CD4-positive, alpha-beta T cell treated with Interleukin-2 at 100 ng/mL for 4 hours (primary cell): Measurements from ENCODE around the gene C8G.

Experiments used
- DNase-seq: peaks from one replicate; pipeline ENCODE4 v3.0.0-alpha.2; 2020; ENCODE audit warnings: low spot score

Gene C8G

GRCh38 chr9:136968333-136969127 lies 23.5 kb downstream of the C8G start:
- no peak for DNase-seq

GRCh38 chr9:136969150-136969549 lies 24.1 kb downstream of the C8G start:
- no peak for DNase-seq

DNA sequence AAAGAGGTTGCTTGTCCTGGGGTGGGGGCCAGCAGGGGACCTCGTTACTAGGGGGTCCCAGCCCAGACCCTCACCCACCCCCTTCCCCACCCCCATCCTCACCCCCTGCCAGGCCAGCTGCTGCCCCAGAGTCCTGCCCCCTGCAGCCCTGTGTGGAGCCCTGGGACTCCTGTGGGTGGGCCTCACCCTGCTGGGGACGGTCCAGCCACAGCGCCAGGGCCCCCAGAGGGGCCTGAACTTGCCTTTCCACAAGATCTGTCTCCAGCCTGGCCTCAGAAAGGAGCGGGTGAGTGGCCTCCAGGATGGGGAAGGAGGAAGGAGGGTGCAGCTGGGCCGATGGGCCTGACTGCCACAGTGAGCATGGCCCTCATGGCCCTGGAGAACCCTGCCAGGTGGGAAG lies 24.7 kb downstream of the C8G start:
- DNase-seq = no peak

GRCh38 chr9:136970361-136970760 lies 25.3 kb downstream of the C8G start:
- DNase-seq = no peak

DNA sequence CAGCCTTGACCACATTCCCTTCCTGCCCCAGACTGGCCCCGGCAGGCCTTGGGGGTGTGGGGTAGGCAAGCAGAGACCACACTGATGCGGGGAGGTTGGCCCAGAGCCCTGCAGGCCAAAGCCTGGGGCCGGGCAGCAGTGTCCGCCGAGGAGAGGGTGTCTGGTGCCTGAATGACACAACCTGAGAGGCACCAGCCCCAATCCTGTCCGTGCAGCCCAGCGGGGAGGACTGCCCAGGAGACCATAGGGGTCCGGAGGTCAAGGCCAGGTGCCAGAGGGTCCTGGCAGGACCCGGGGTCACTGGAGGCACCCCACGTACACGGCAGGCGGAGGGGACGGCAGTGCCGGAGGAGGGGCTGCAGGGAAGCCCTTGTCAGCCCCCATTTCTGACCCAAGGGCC lies 26.7 kb downstream of the C8G start:
- no peak for DNase-seq

- no peak for DNase-seq
Measured at GRCh38 chr9:136972335-136972734, 27.3 kb downstream of the C8G start.

- DNase-seq = no peak
Measured at GRCh38 chr9:136972743-136973142, 27.7 kb downstream of the C8G start.

DNA sequence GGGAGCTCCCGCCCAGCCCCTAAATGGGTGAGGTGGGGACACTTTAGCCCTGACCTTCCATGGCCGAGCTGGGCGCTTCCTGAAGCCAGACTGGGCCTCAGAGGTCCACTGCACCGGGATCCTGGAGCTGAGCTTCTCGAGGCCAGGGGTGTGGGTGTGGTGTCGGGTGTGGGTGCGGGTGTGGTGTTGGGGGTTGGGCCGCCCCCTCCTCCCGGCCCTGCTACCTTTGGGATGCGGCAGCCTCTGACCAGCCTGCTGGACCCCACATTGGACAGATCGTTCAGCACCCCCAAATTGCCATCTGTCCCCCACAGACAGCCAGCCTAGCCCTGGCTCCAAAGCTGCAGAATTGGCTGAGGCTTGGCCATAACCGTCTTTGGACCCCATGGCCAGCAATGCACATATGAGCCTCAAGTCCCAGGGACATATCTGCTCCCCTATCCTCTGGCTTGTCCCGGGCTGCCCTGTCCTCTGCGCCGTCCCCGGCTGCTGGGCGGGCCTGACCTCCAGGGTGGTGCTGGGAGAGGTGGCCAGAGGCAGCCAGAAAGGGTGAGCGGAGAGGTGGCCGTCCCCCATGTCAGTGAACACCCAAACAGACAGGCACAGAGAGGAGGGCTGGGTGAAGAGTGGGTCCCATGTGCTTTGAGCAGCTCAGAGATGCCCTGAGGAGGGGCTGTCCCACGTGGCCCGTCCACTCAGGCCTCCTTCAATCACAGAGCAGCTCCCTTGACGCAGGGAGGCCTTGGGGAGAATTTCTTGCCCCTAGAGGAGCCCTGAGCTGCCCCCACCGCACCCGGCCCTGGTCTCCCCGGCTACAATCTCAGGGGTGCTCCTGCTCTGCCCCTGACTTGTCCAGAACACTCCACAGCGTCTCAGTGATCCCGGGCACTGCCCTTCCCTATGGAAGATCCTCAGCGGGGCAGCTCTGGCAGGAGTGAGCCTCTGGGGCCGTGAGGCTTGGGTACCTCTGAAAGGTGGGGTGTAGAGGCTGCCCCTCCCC lies 28.9 kb downstream of the C8G start:
- DNase-seq = no peak

DNA sequence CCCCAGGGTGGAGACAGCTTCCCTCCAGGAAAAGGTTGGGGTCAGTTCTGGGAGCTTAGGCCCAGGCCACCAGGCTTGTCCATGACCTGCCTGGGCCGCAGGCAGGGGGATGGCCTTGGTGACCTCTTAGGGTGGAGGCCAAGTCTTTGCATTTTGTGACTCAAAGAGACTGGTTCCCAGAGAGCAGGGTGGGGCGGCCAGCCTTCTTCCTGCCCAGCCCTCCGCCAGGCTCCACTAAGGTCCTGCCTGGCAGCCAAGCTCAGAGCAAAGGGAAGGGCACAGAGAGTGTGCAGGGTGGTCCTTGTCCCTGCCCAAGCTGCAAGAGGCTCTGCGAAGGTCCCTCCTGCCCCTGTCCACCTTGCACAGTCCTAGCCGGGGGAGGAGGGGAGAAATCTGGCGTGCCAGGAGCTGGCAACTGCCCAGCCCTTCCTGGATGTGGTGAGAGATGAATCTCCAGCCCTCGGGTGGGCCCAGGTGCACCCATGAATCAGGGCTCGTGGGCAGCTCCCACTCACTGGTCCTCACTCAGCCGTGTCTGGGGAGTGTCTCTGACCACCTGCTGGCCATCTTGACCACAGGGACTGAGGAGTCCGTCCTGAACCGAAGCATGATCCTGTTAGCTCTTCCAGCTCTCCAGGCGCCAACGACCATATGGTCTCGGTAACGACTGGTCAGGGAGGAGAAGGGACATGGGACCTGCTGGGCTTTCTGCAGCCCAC lies 29.9 kb downstream of the C8G start:
- DNase-seq = peak; percentile 36

GRCh38 chr9:136975644-136976043 lies 30.6 kb downstream of the C8G start:
- peak; percentile 33 for DNase-seq

GRCh38 chr9:136977223-136977622 lies 32.2 kb downstream of the C8G start, which contains the start of gene PTGDS:
PTGDS (plus strand) TSS chr9:136977504; CDS start chr9:136977579, 75 bp downstream.
- DNase-seq = no peak

DNA sequence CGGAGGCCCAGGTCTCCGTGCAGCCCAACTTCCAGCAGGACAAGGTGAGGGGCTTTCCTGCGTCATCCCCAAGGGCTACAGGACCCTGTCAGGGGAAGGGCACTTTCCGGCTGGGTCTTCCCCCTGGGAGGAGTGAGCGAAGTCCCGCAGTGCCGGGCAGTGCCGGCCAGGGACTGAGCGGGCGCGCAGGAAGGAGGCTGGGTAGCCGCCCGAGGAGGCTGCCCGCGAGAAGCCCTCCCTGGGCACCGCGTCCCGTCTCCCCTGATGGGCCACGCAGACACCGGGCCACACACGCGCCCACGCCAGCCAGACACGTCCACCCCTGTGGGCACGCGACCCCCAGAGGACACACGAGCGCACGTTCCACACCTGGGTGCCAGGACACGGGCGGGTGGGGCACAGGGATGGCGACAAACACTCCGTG lies 32.6 kb downstream of the C8G start:
- DNase-seq = no peak

GRCh38 chr9:136978073-136978864 lies 33.2 kb downstream of the C8G start:
- peak; percentile 54 for DNase-seq

GRCh38 chr9:136978865-136979544 lies 34.0 kb downstream of the C8G start:
- DNase-seq = no peak

GRCh38 chr9:136979769-136980587 lies 34.9 kb downstream of the C8G start:
- DNase-seq = no peak

GRCh38 chr9:136980669-136981478 lies 35.8 kb downstream of the C8G start:
- no peak for DNase-seq

- no peak for DNase-seq
Measured at GRCh38 chr9:136981588-136982231, 36.7 kb downstream of the C8G start.
